Suprapubic skin (tissue), 4 donors: ENCODE data around the gene CERS6. TPM values are rescaled to one million over a fixed set of nuclear protein-coding genes. Genes with fewer than 3 reads are reported as not detected.

ENCODE experiments used
- DNase-seq, 2 donors: peaks; one replicate each; pipeline ENCODE4 v3.0.0-alpha.2; 2019; ENCODE audit warnings: low spot score in 2 of 2
- H3K27ac ChIP-seq: fragments of 200-600 bp; sonication (generic); one replicate; pipeline ENCODE4 v1.5.1; 2019
- H3K27me3 ChIP-seq: fragments of 200-600 bp; sonication (generic); one replicate; pipeline ENCODE4 v1.5.1; 2019
- H3K36me3 ChIP-seq: fragments of 200-600 bp; sonication (generic); one replicate; pipeline ENCODE4 v1.5.1; 2019
- H3K4me1 ChIP-seq: fragments of 200-600 bp; sonication (generic); one replicate; pipeline ENCODE4 v1.5.1; 2019
- H3K4me3 ChIP-seq: fragments of 200-600 bp; sonication (generic); one replicate; pipeline ENCODE4 v1.5.1; 2019; ENCODE audit warnings: mild to moderate bottlenecking
- H3K9me3 ChIP-seq: fragments of 200-600 bp; sonication (generic); one replicate; pipeline ENCODE4 v1.5.1; 2019
- CTCF ChIP-seq, 2 donors: fragments of 200-600 bp in 1 of 2; fragments of 450-650 bp in 1 of 2; sonication (generic) in 1 of 2; IDR thresholded peaks; one replicate each; pipeline ENCODE4 v1.5.1; 2016 to 2019; ENCODE audit warnings: antibody characterized with exemption in 2 of 2, mild to moderate bottlenecking in 1 of 2, moderate library complexity in 1 of 2
- EP300 ChIP-seq: sonication (generic); formaldehyde crosslinking; IDR thresholded peaks from one replicate; pipeline ENCODE4 v1.6.1; 2017; ENCODE audit warnings: antibody characterized with exemption
- POLR2A ChIP-seq, 2 donors: fragments of 450-650 bp; IDR thresholded peaks; one replicate each; pipeline ENCODE4 v1.6.1; 2017; ENCODE audit warnings: antibody characterized with exemption in 2 of 2, mild to moderate bottlenecking in 2 of 2, moderate library complexity in 2 of 2
- POLR2AphosphoS5 ChIP-seq, 3 donors: sonication (generic); formaldehyde crosslinking; IDR thresholded peaks; one replicate each; pipeline ENCODE4 v1.6.1; 2017; ENCODE audit warnings: antibody characterized with exemption in 3 of 3
- WGBS: methylation state at CpG from one replicate; pipeline ENCODE4 v1.1.5; 2018; 5-methylcytosine and 5-hydroxymethylcytosine counted together
- total RNA-seq, 4 donors: library from RNA; depleted of rRNA; stranded (reverse); fragments of >200 nt; gene quantifications; one replicate each; pipeline ENCODE4 v1.1.0, GENCODE V29; 2016

The CERS6 gene
- total RNA-seq, 4 donors from 2014 or later, result 68.7 to 83.3 (median 77.0) TPM

DNA sequence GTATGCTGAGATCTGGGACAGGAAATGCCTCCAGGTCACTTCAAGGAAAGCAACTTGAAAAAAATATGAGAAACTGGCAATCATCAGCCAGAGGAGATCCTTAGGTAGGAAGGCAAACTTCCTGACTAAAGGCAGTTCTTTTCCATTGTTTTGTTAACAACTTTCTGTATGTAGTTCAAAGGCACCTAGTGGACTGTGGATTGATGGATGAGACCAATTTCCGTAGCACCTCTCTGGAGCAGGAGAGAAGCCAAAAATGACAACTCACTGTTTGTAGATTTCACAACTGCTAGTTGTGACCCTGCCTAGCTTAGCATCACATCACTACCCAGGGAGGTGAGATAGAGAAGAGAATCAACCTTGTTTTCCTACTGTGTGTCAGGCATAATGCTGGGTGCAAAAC is 324.6 kb downstream of the CERS6 start:
- no peaks in the 10 kb centered on the region for H3K27me3 ChIP-seq
- peaks cover 3% of the 10 kb centered on the region for H3K4me1 ChIP-seq
- no peak for DNase-seq
- no peaks in the 10 kb centered on the region for H3K36me3 ChIP-seq
- no peak overlapping the region for H3K27ac ChIP-seq
- TF ChIP-seq EP300, result no peak
- no peak for TF ChIP-seq POLR2A (IDR thresholded peaks at IDR 0.05)
- H3K9me3 ChIP-seq, result no peaks in the 10 kb centered on the region
- no peak overlapping the region for H3K4me3 ChIP-seq
- 75% methylated on average over 1 of the region's 1 CpG for WGBS

DNA sequence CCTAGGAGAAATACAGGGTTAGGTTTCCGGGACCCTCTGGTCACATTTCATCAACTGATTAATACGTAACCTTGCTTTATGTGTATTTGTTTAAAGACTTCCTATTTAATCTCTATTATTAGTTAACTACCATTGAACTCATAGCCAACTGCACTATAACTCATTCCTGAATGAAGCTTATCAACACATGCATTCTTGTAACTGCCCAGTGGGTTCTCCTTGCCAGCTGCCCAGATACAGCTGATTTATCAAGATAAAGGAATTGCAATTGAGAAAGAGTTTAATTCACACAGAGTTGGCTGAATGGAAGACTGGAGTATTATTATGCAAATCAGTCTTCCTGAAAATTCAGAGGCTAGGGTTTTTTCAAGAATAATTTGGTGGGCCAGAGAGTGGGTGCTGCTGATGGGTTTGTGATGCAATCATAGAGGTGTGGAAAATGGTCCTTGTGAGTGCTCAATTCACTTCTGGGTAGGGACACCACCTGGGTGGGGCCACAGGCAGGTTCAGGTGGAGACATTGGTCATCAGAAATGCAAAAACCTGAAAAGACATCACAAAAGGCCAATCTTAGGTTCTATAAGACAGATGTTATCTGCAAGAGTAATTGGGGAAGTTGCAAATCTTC is 325.2 kb downstream of the CERS6 start:
- Histone ChIP-seq H3K27me3 (no peaks in the 10 kb centered on the region), H3K27ac (no peak overlapping the region), H3K9me3 (no peaks in the 10 kb centered on the region), H3K36me3 (no peaks in the 10 kb centered on the region), H3K4me1 (peaks cover 3% of the 10 kb centered on the region), H3K4me3 (no peak overlapping the region)
- DNase-seq, result no peak
- 92% methylated on average over 2 of the region's 2 CpGs for WGBS
- no peak for TF ChIP-seq EP300
- no peak for TF ChIP-seq CTCF (IDR thresholded peaks at IDR 0.05)
- TF ChIP-seq POLR2AphosphoS5 (IDR thresholded peaks at IDR 0.05), result no peak
- TF ChIP-seq POLR2A (IDR thresholded peaks at IDR 0.05), result no peak

- no peak overlapping the region for H3K4me3 ChIP-seq
- no peaks in the 10 kb centered on the region for H3K36me3 ChIP-seq
- H3K4me1 ChIP-seq, result peaks cover 3% of the 10 kb centered on the region
- no peaks in the 10 kb centered on the region for H3K9me3 ChIP-seq
- TF ChIP-seq CTCF (IDR thresholded peaks at IDR 0.05) (no peak), POLR2AphosphoS5 (IDR thresholded peaks at IDR 0.05) (no peak), EP300 (no peak), POLR2A (IDR thresholded peaks at IDR 0.05) (no peak)
- DNase-seq, result no peak
- 89% methylated on average over 4 of the region's 4 CpGs for WGBS
- no peaks in the 10 kb centered on the region for H3K27me3 ChIP-seq
- H3K27ac ChIP-seq, result no peak overlapping the region
These were observed 326.2 kb downstream of the CERS6 start for GRCh38 chr2:168782271-168782670.

DNA sequence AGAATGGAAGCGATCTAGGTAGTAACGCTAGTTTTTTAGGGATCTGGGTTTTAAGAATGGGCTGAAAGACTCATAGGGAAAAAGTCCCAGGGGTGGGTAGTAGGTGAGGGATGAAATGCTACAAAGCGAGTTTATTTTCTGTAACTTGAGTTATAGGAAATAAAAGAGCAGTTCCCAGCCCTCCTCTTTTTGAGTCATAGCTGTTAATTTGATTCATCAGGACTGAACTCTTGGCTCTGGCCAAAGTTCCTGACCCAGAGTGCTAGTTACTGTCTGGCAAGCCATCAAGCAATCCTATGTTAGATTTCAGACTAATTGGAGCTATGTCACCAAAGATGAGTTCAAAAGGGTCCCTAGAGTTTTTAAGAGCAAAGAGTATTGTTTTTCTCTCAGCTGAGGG is 328.9 kb downstream of the CERS6 start:
- no peaks in the 10 kb centered on the region for H3K27me3 ChIP-seq
- TF ChIP-seq EP300 (no peak), CTCF (IDR thresholded peaks at IDR 0.05) (no peak), POLR2A (IDR thresholded peaks at IDR 0.05) (no peak), POLR2AphosphoS5 (IDR thresholded peaks at IDR 0.05) (no peak)
- H3K4me3 ChIP-seq, result no peak overlapping the region
- no peaks in the 10 kb centered on the region for H3K9me3 ChIP-seq
- 70% methylated on average over 3 of the region's 3 CpGs for WGBS
- no peak for DNase-seq
- H3K4me1 ChIP-seq, result peaks cover 3% of the 10 kb centered on the region
- no peak overlapping the region for H3K27ac ChIP-seq
- H3K36me3 ChIP-seq, result no peaks in the 10 kb centered on the region

DNA sequence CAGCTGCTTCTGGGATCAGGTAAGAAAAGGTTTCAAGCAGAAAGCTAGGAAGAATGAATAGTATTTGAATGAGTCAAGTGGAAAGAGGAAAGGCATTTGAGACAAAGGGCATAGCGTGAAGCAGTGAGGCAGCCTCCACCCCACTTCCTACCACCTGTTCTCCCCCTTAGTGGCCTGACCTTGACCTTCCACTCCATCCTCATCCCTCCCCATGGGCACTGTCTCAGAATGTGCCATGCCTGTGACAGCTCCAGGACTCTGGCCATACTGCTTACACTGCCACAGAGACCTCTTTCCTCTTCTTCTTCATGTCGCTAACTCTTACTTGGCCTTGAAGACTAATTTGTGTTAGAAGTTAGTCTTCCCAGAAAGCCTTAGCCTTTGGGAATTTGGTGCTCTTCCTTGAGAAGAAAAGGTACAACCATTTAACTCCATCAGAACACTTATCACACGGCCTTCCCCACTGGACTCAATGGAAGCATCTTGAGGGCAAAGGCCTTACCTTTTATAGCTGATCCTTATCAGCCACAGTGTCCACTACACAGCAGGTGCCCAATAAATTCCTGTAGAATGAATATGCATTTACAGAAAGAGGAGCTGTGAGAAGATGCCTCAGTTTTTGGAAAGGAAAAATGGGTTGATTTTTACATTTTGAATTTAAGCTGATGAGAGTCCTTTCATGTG is 331.2 kb downstream of the CERS6 start:
- H3K9me3 ChIP-seq, result no peaks in the 10 kb centered on the region
- no peaks in the 10 kb centered on the region for H3K27me3 ChIP-seq
- H3K36me3 ChIP-seq, result no peaks in the 10 kb centered on the region
- H3K27ac ChIP-seq, result no peak overlapping the region
- no peak for DNase-seq
- 82% methylated on average over 3 of the region's 3 CpGs for WGBS
- no peak for TF ChIP-seq EP300
- H3K4me1 ChIP-seq, result no peaks in the 10 kb centered on the region
- no peak overlapping the region for H3K4me3 ChIP-seq

- DNase-seq, result no peak
- WGBS, result 95% methylated on average over 1 of the region's 1 CpG
- no peaks in the 10 kb centered on the region for H3K27me3 ChIP-seq
- H3K27ac ChIP-seq, result no peak overlapping the region
- no peaks in the 10 kb centered on the region for H3K36me3 ChIP-seq
- no peak for TF ChIP-seq CTCF (IDR thresholded peaks at IDR 0.05)
- no peak for TF ChIP-seq POLR2A (IDR thresholded peaks at IDR 0.05)
- no peaks in the 10 kb centered on the region for H3K9me3 ChIP-seq
- H3K4me3 ChIP-seq, result no peak overlapping the region
- no peaks in the 10 kb centered on the region for H3K4me1 ChIP-seq
These were observed 331.8 kb downstream of the CERS6 start for GRCh38 chr2:168787782-168788376.
